WERI-Rb-1 (cell line): ENCODE data around the gene SNAP25.

Experiments
- DNase-seq: peaks from one replicate; pipeline ENCODE4 v3.0.0-alpha.2; 2020
- H3K27ac ChIP-seq: fragments of 250-450 bp; sonication (Bioruptor Pico); 2 replicates; pipeline ENCODE4 v1.5.1; 2020; ENCODE audit warnings: mild to moderate bottlenecking, moderate library complexity
- H3K27me3 ChIP-seq: fragments of 250-450 bp; sonication (Bioruptor Pico); 2 replicates; pipeline ENCODE4 v1.5.1; 2021; ENCODE audit warnings: mild to moderate bottlenecking, low read depth, moderate library complexity; ENCODE audit not compliant: insufficient read depth, severe bottlenecking
- H3K36me3 ChIP-seq: fragments of 250-450 bp; sonication (Bioruptor Pico); 2 replicates; pipeline ENCODE4 v1.5.1; 2020; ENCODE audit warnings: mild to moderate bottlenecking, moderate library complexity
- H3K4me3 ChIP-seq: 2 replicates; pipeline ENCODE4 v1.5.1; 2011; ENCODE audit warnings: low read depth, mild to moderate bottlenecking, control low read depth, low read length
- H3K9me3 ChIP-seq: fragments of 250-450 bp; sonication (Bioruptor Pico); 2 replicates; pipeline ENCODE4 v1.5.1; 2021; ENCODE audit warnings: mild to moderate bottlenecking, moderate library complexity; ENCODE audit not compliant: severe bottlenecking
- TF ChIP-seq, protein P1 (sequence below): IDR thresholded peaks from 2 replicates; pipeline ENCODE4 v1.5.1; 2011; ENCODE audit warnings: low read depth, mild to moderate bottlenecking, control low read depth, inconsistent platforms, low read length

Gene SNAP25

DNA sequence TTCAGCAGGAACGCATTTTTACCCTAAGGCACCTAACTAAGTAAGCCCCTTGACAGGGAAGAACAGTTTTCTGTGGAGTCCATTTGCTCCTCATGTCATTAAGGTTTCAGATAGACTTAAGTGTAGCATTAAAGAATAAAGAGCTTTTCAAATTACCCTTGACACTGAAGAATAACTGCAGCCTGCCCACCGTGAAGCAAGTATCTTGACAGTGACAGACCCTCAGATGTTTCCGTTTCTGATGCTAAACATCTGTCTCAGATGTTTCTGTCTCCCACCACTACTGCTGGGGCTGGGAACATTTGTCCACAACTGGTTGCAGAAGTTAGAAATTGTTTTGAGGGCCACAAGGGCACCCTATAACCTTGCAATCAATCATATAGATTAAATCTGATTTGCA lies 50.0 kb downstream of the SNAP25 start:
- TF ChIP-seq, protein P1, sequence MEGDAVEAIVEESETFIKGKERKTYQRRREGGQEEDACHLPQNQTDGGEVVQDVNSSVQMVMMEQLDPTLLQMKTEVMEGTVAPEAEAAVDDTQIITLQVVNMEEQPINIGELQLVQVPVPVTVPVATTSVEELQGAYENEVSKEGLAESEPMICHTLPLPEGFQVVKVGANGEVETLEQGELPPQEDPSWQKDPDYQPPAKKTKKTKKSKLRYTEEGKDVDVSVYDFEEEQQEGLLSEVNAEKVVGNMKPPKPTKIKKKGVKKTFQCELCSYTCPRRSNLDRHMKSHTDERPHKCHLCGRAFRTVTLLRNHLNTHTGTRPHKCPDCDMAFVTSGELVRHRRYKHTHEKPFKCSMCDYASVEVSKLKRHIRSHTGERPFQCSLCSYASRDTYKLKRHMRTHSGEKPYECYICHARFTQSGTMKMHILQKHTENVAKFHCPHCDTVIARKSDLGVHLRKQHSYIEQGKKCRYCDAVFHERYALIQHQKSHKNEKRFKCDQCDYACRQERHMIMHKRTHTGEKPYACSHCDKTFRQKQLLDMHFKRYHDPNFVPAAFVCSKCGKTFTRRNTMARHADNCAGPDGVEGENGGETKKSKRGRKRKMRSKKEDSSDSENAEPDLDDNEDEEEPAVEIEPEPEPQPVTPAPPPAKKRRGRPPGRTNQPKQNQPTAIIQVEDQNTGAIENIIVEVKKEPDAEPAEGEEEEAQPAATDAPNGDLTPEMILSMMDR, result no peak
- Histone ChIP-seq H3K27me3 (no peaks in the 10 kb centered on the region), H3K9me3 (no peaks in the 10 kb centered on the region), H3K27ac (no peak overlapping the region), H3K4me3 (no peak overlapping the region), H3K36me3 (no peaks in the 10 kb centered on the region; the same call in 1 of the 2 replicates)
- DNase-seq, result no peak

- Histone ChIP-seq H3K9me3 (no peaks in the 10 kb centered on the region), H3K4me3 (no peak overlapping the region), H3K36me3 (no peaks in the 10 kb centered on the region; the same call in 1 of the 2 replicates), H3K27ac (no peak overlapping the region), H3K27me3 (no peaks in the 10 kb centered on the region)
- DNase-seq, result no peak
- TF ChIP-seq, protein P1, result no peak
These were observed 52.0 kb downstream of the SNAP25 start for GRCh38 chr20:10270630-10271029.

- DNase-seq, result no peak
- no peak overlapping the region for H3K4me3 ChIP-seq
- no peaks in the 10 kb centered on the region for H3K27me3 ChIP-seq
- no peak overlapping the region for H3K27ac ChIP-seq
- H3K9me3 ChIP-seq, result no peaks in the 10 kb centered on the region
- no peaks in the 10 kb centered on the region; the same call in 1 of the 2 replicates for H3K36me3 ChIP-seq
- TF ChIP-seq, protein P1, result no peak
These were observed 53.0 kb downstream of the SNAP25 start for GRCh38 chr20:10271494-10272219.

DNA sequence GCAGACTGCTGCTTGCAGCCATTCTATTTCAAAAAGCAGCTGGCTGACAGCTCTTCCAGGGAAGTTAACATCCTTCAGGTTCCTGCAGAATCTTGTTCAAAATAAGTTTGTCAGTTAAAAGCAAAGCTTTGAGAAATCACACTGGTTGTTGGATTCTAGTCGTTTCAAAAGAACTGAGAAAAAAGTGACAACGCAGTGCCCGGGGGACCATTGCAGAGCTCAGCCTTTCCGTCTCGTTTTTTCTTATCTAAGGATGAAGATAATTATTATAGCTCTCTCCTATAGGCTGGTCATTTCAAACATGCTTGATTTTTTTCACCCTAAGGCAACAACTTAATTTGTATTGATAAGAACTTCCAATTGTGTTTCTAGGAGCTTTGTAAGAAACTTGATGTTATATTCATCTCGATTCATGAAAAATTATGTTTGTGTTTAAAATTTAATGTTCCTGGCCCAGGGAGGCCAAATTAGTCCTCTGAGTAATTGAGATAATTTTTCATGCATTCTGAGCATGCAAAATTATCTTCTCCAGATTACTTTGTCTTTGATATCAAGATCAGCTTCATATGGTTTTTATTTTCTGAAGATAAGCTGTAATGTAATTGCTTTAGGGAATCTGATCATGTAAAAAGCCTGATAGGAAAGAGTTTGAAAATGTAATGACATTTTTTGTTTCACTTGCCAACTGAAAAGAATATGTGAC lies 58.4 kb downstream of the SNAP25 start:
- Histone ChIP-seq H3K27ac (no peak overlapping the region), H3K9me3 (no peaks in the 10 kb centered on the region), H3K27me3 (no peaks in the 10 kb centered on the region), H3K36me3 (peaks cover 16% of the 10 kb centered on the region), H3K4me3 (no peak overlapping the region)
- DNase-seq, result no peak
- TF ChIP-seq, protein P1, result no peak

- peaks cover 16% of the 10 kb centered on the region for H3K36me3 ChIP-seq
- no peak for DNase-seq
- no peak overlapping the region for H3K4me3 ChIP-seq
- no peaks in the 10 kb centered on the region for H3K27me3 ChIP-seq
- TF ChIP-seq, protein P1, result no peak
- H3K27ac ChIP-seq, result no peak overlapping the region
- H3K9me3 ChIP-seq, result no peaks in the 10 kb centered on the region
These were observed 59.0 kb downstream of the SNAP25 start for GRCh38 chr20:10277616-10278015.
